Erythroblast (primary cell): Measurements from ENCODE around the gene PIK3C2G.

ENCODE experiments used
- GATA1 ChIP-seq: IDR thresholded peaks from 2 replicates; pipeline ENCODE4 v1.6.1; 2011; ENCODE audit warnings: low read depth, mild to moderate bottlenecking, control low read depth, low read length, moderate library complexity
- POLR2A ChIP-seq: IDR thresholded peaks from 2 replicates; pipeline ENCODE4 v1.6.1; 2011; ENCODE audit warnings: mild to moderate bottlenecking, low read length

- TF ChIP-seq POLR2A (no peak), GATA1 (no peak)
Measured at GRCh38 chr12:18644564-18644963, 383.2 kb downstream of the PIK3C2G start.
